ENCODE results near the gene TTLL6.

GRCh38 chr17:48730240-48730550 lies 86.8 kb downstream of the TTLL6 start:
- TF ChIP-seq CTCF (IDR thresholded peaks at IDR 0.05): no peak
- TF ChIP-seq EZH2 (IDR thresholded peaks at IDR 0.05): no peak
- no peak for TF ChIP-seq EZH2phosphoT487 (IDR thresholded peaks at IDR 0.05)
